Karpas-422 (cell line): ENCODE measurements around the gene CHMP4A. TPM values are rescaled to one million over a fixed set of nuclear protein-coding genes. Genes with fewer than 3 reads are reported as not detected.
A peak's percentile ranks its signal among the peaks of the same experiment; 100 is the strongest.

Experiments
- DNase-seq: peaks from one replicate; pipeline ENCODE4 v3.0.0-alpha.2; 2015
- H2AFZ ChIP-seq: fragments of 200-600 bp; sonication (generic); 2 replicates; pipeline ENCODE4 v1.6.1; 2014; ENCODE audit warnings: antibody characterized with exemption, low read length, mixed read lengths
- H3K27ac ChIP-seq: fragments of 200-600 bp; sonication (generic); 2 replicates; pipeline ENCODE4 v1.5.1; 2014; ENCODE audit warnings: mild to moderate bottlenecking, low read length, moderate library complexity
- H3K27me3 ChIP-seq: fragments of 200-600 bp; sonication (generic); 2 replicates; pipeline ENCODE4 v1.6.1; 2014; ENCODE audit warnings: low read length, mixed read lengths
- H3K36me3 ChIP-seq: fragments of 200-600 bp; sonication (generic); 2 replicates; pipeline ENCODE4 v1.6.1; 2014; ENCODE audit warnings: low read length, mixed read lengths; ENCODE audit not compliant: insufficient read depth
- H3K4me1 ChIP-seq: fragments of 200-600 bp; sonication (generic); 2 replicates; pipeline ENCODE4 v1.6.1; 2014; ENCODE audit warnings: mild to moderate bottlenecking, low read length, mixed read lengths
- H3K4me2 ChIP-seq: fragments of 200-600 bp; sonication (generic); 2 replicates; pipeline ENCODE4 v1.6.1; 2014; ENCODE audit warnings: low read length, low read depth, mild to moderate bottlenecking; ENCODE audit not compliant: poor library complexity, severe bottlenecking
- H3K4me3 ChIP-seq: fragments of 200-600 bp; sonication (generic); 2 replicates; pipeline ENCODE4 v1.5.1; 2014; ENCODE audit warnings: mild to moderate bottlenecking, antibody characterized with exemption, low read length, mixed read lengths
- H3K79me2 ChIP-seq: fragments of 200-600 bp; sonication (generic); 2 replicates; pipeline ENCODE4 v1.6.1; 2014; ENCODE audit warnings: mild to moderate bottlenecking, low read length, mixed read lengths
- H3K9ac ChIP-seq: fragments of 200-600 bp; sonication (generic); 2 replicates; pipeline ENCODE4 v1.6.0; 2014; ENCODE audit warnings: low read length
- H3K9me2 ChIP-seq: fragments of 200-600 bp; sonication (generic), shearing (Covaris generic); replicated peaks from 2 replicates; pipeline ENCODE4 v1.6.0; 2014; ENCODE audit warnings: mild to moderate bottlenecking, low read length, moderate library complexity; ENCODE audit not compliant: insufficient read depth
- H3K9me3 ChIP-seq: fragments of 300-700, 200-600 bp; sonication (generic); 2 replicates; pipeline ENCODE4 v1.6.1; 2014; ENCODE audit warnings: low read length, mixed read lengths
- H4K20me1 ChIP-seq: fragments of 200-600 bp; sonication (generic); 2 replicates; pipeline ENCODE4 v1.6.1; 2014; ENCODE audit warnings: mild to moderate bottlenecking, antibody characterized with exemption, low read length, low read depth; ENCODE audit not compliant: insufficient read depth
- total RNA-seq: library from RNA; depleted of rRNA; stranded (reverse); fragments of >200 nt; shearing (Covaris generic); gene quantifications from 2 replicates; pipeline ENCODE4 v1.2.3, GENCODE V29; 2014; ENCODE audit warnings: low replicate concordance

CHMP4A gene
- total RNA-seq, 1 experiment from 2014 or later: 36.8 TPM

GRCh38 chr14:24233538-24233866 lies 20.2 kb upstream of the CHMP4A start:
- H3K9ac ChIP-seq: peak overlapping the region; percentile 82
- peaks cover 33% of the 10 kb centered on the region for H3K4me1 ChIP-seq
- peaks cover 3% of the 10 kb centered on the region; the same call in 1 of the 2 replicates for H4K20me1 ChIP-seq
- H3K4me3 ChIP-seq: peak overlapping the region; percentile 87
- peaks cover 40% of the 10 kb centered on the region; the same call in 1 of the 2 replicates for H3K36me3 ChIP-seq
- no peaks in the 10 kb centered on the region for H3K27me3 ChIP-seq
- H3K27ac ChIP-seq: peak overlapping the region; percentile 73; the same call in 1 of the 2 replicates
- H2AFZ ChIP-seq: no peak overlapping the region
- H3K4me2 ChIP-seq: peak overlapping the region; percentile 81
- H3K9me3 ChIP-seq: no peaks in the 10 kb centered on the region
- H3K79me2 ChIP-seq: peaks cover 67% of the 10 kb centered on the region
- DNase-seq: peak; percentile 64
- H3K9me2 ChIP-seq: no peaks in the 10 kb centered on the region

- Histone ChIP-seq H3K79me2 (peaks cover 74% of the 10 kb centered on the region), H3K9ac (peak within 1 kb of the TSS; percentile 82), H3K4me3 (peak within 1 kb of the TSS; percentile 87), H3K36me3 (peaks cover 34% of the 10 kb centered on the region; the same call in 1 of the 2 replicates), H3K9me2 (no peaks in the 10 kb centered on the region), H4K20me1 (peaks cover 3% of the 10 kb centered on the region; the same call in 1 of the 2 replicates), H2AFZ (peak within 1 kb of the TSS; percentile 84), H3K27me3 (no peaks in the 10 kb centered on the region), H3K4me1 (peaks cover 33% of the 10 kb centered on the region), H3K27ac (peak within 1 kb of the TSS; percentile 73), H3K9me3 (no peaks in the 10 kb centered on the region), H3K4me2 (peak within 1 kb of the TSS; percentile 81)
- DNase-seq: peak; percentile 76
Observed at GRCh38 chr14:24232645-24233537, 19.6 kb upstream of the CHMP4A start, which contains the start of gene GMPR2. TSS of gene GMPR2 (plus strand) at chr14:24232929. CDS start at chr14:24233254, 325 bp downstream.

GRCh38 chr14:24232121-24232644 lies 18.9 kb upstream of the CHMP4A start, which contains the start of gene NEDD8:
TSS of gene NEDD8 (minus strand) at chr14:24232367. CDS start at chr14:24232267, 100 bp downstream.
- Histone ChIP-seq H3K9me3 (no peaks in the 10 kb centered on the region), H3K79me2 (peaks cover 81% of the 10 kb centered on the region), H3K9ac (peak within 1 kb of the TSS; percentile 82), H3K27me3 (no peaks in the 10 kb centered on the region), H3K4me2 (peak within 1 kb of the TSS; percentile 81), H3K4me3 (peak within 1 kb of the TSS; percentile 87), H3K9me2 (no peaks in the 10 kb centered on the region), H3K27ac (peak within 1 kb of the TSS; percentile 73), H3K36me3 (peaks cover 30% of the 10 kb centered on the region; the same call in 1 of the 2 replicates), H4K20me1 (peaks cover 3% of the 10 kb centered on the region; the same call in 1 of the 2 replicates), H3K4me1 (peaks cover 33% of the 10 kb centered on the region), H2AFZ (peak within 1 kb of the TSS; percentile 84)
- peak; percentile 97 for DNase-seq

- Histone ChIP-seq H3K27me3 (no peaks in the 10 kb centered on the region), H4K20me1 (peaks cover 3% of the 10 kb centered on the region; the same call in 1 of the 2 replicates), H3K27ac (peak overlapping the region; percentile 73; the same call in 1 of the 2 replicates), H3K9me3 (no peaks in the 10 kb centered on the region), H2AFZ (peak overlapping the region; percentile 84; the same call in 1 of the 2 replicates), H3K79me2 (peaks cover 88% of the 10 kb centered on the region), H3K9ac (peak overlapping the region; percentile 82), H3K9me2 (no peaks in the 10 kb centered on the region), H3K4me3 (peak overlapping the region; percentile 87), H3K4me1 (peaks cover 33% of the 10 kb centered on the region), H3K4me2 (peak overlapping the region; percentile 81), H3K36me3 (peaks cover 26% of the 10 kb centered on the region; the same call in 1 of the 2 replicates)
- peak; percentile 70 for DNase-seq
Observed at GRCh38 chr14:24231263-24232120, 18.2 kb upstream of the CHMP4A start.

GRCh38 chr14:24228902-24229301 lies 15.6 kb upstream of the CHMP4A start:
- no peaks in the 10 kb centered on the region for H3K9me3 ChIP-seq
- H3K27ac ChIP-seq: no peak overlapping the region
- peaks cover 3% of the 10 kb centered on the region; the same call in 1 of the 2 replicates for H4K20me1 ChIP-seq
- H3K9me2 ChIP-seq: no peaks in the 10 kb centered on the region
- H3K27me3 ChIP-seq: no peaks in the 10 kb centered on the region
- H3K4me2 ChIP-seq: no peak overlapping the region
- H3K36me3 ChIP-seq: peaks cover 7% of the 10 kb centered on the region; the same call in 1 of the 2 replicates
- H3K79me2 ChIP-seq: peaks cover 91% of the 10 kb centered on the region
- H2AFZ ChIP-seq: no peak overlapping the region
- no peak overlapping the region for H3K9ac ChIP-seq
- no peak overlapping the region for H3K4me3 ChIP-seq
- H3K4me1 ChIP-seq: peaks cover 16% of the 10 kb centered on the region
- DNase-seq: no peak

- H3K36me3 ChIP-seq: peaks cover 7% of the 10 kb centered on the region; the same call in 1 of the 2 replicates
- H3K9me3 ChIP-seq: no peaks in the 10 kb centered on the region
- peaks cover 8% of the 10 kb centered on the region for H3K4me1 ChIP-seq
- no peak overlapping the region for H3K4me3 ChIP-seq
- no peak overlapping the region for H3K9ac ChIP-seq
- H3K4me2 ChIP-seq: no peak overlapping the region
- H3K27me3 ChIP-seq: no peaks in the 10 kb centered on the region
- H2AFZ ChIP-seq: no peak overlapping the region
- H3K9me2 ChIP-seq: no peaks in the 10 kb centered on the region
- no peak for DNase-seq
- peaks cover under 1% of the 10 kb centered on the region; the same call in 1 of the 2 replicates for H4K20me1 ChIP-seq
- H3K27ac ChIP-seq: no peak overlapping the region
- H3K79me2 ChIP-seq: peaks cover 94% of the 10 kb centered on the region
Observed at GRCh38 chr14:24226473-24226872, 13.2 kb upstream of the CHMP4A start.

- H3K36me3 ChIP-seq: peaks cover 7% of the 10 kb centered on the region; the same call in 1 of the 2 replicates
- no peak overlapping the region for H2AFZ ChIP-seq
- H3K4me2 ChIP-seq: no peak overlapping the region
- H3K9me2 ChIP-seq: no peaks in the 10 kb centered on the region
- H3K4me3 ChIP-seq: no peak overlapping the region
- H4K20me1 ChIP-seq: no peaks in the 10 kb centered on the region
- no peak for DNase-seq
- no peaks in the 10 kb centered on the region for H3K4me1 ChIP-seq
- no peaks in the 10 kb centered on the region for H3K27me3 ChIP-seq
- H3K79me2 ChIP-seq: peaks cover 96% of the 10 kb centered on the region
- H3K9me3 ChIP-seq: no peaks in the 10 kb centered on the region
- H3K27ac ChIP-seq: no peak overlapping the region
- H3K9ac ChIP-seq: no peak overlapping the region
Observed at GRCh38 chr14:24224618-24225071, 11.4 kb upstream of the CHMP4A start.
